Measurements from ENCODE around the gene MFSD1.

The MFSD1 gene, protein sequence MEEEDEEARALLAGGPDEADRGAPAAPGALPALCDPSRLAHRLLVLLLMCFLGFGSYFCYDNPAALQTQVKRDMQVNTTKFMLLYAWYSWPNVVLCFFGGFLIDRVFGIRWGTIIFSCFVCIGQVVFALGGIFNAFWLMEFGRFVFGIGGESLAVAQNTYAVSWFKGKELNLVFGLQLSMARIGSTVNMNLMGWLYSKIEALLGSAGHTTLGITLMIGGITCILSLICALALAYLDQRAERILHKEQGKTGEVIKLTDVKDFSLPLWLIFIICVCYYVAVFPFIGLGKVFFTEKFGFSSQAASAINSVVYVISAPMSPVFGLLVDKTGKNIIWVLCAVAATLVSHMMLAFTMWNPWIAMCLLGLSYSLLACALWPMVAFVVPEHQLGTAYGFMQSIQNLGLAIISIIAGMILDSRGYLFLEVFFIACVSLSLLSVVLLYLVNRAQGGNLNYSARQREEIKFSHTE

DNA sequence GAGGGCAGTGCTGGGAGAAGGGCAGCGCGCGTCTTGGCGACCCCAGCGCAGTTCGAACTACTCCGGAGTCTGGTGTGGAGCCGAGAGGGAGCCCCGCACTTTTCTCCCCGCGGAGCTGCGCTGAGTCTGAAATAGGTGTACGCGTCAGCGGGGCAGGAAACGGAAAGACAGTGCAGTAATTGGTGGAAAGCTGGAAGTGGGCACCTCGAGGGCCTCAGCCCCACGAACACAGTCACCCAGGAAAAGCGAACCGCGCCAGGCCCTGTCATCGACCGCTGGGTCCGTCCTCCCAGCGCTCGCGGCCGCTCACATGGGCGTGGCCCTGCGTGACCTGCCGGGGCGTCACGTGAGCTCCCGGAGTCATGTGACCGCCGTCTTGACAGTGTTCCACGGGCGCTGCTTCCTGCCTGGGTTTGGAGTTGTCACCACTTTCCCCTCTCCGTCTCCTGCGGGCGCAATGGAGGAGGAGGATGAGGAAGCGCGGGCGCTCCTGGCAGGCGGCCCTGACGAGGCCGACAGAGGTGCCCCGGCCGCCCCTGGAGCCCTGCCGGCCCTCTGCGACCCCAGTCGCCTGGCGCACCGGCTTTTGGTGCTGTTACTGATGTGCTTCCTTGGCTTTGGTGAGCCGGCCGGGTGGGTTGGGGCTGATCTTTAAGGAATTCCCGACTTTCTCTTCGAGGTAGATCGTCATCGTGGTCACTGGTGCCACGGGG is at the start of gene MFSD1:
TSS of gene MFSD1 (plus strand) at position 359 of the 713 bp plus-strand sequence. CDS start at position 458, 99 bp downstream.
- DNase-seq (ENCODE audit: low read depth in 2 of 2): peak; percentile 75 to 85

DNA sequence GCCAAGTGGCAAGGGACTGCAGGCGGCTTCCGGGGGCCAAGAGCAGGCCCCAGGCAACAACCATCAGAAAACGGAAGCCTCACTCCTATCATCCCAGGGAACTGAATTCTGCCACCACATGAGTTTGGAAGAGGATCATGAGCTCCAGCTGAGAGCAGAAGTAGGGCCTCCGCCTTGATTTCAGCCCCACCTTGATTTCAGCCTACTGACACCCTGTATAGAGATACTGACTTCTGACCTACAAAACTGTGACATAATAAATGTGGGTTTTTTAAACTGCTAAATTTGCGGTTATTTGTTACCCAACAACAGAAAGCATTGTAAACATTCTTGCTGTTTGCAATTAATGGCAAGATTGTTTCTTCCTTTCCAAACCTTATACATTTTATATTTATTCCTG is 48.0 kb upstream of the MFSD1 start:
- no peak for DNase-seq (ENCODE audit: low read depth in 2 of 2)

DNA sequence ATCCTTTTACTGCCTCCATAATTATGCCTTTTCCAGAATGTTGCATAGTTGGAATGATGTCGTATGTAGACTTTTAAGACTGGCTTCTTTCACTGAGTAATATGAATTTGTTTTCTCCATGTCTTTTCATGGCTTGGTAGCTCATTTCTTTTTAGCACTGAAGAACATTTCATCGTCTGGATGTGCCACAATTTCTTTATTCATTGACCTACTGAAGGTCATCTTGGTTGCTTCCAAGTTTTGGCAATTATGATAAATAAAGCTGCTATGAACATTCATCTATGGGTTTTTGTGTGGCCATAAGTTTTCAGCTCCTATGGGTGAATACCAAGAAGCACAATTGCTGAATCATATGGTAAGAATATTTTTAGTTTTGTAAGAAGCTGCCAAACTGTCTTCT is 46.4 kb upstream of the MFSD1 start:
- no peak for DNase-seq (ENCODE audit: low read depth in 2 of 2)

DNA sequence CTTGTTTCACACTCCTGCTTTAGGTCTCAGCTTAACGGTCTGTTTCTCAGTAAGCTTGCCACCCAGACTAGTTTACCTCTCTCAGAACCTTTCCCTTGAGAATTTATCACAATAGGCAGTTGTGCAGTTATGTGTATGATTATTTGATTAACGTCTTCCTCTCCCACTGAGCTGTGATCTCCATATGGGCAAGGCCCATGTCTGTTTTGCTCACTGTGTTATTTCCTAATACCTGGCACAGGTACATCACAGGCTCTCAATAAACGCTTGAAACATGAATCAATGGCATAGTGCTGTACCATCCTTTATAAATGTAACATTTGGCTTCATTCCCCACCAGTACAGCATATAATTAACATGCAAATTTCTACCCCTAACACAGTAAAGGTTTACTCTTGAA is 40.5 kb upstream of the MFSD1 start:
- DNase-seq (ENCODE audit: low read depth in 2 of 2): no peak

DNA sequence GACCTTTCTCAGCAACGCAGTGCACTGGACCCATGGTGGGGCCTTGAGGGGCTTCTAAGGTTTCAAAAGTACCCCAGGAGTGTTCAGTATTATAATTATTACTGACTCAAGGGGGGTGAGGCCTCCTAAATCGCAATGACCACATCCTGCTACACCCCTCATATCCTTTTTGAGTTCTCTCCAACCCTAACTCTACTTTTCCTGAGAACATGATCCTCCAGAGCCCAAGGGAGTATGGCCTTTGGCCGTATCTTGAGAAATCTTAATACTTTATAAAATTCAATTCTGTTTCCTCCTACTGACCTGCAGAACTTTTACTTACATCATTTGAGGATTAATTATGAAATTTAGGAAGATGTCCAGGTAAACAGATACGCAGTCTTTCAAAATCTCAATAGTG is 39.2 kb upstream of the MFSD1 start:
- DNase-seq (ENCODE audit: low read depth in 2 of 2): no peak

DNA sequence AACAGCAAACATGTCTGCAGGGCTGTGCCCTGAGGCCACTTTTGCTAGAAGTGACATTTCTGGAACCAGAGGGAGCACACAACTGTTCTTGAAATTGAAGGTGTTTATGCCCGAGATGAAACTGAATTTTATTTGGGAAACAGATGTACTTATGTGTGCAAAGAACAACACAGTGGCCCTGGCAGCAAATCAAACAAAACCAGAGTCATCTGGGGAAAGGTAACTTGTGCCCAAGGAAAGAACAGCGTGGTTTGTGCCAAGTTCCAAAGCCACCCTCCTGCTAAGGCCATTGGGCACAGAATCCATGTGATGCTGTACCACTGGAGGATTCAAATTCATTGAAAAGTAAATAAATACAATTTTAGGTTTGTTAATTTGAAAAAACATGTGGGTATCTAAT is 38.4 kb upstream of the MFSD1 start:
- DNase-seq (ENCODE audit: low read depth in 2 of 2): no peak

DNA sequence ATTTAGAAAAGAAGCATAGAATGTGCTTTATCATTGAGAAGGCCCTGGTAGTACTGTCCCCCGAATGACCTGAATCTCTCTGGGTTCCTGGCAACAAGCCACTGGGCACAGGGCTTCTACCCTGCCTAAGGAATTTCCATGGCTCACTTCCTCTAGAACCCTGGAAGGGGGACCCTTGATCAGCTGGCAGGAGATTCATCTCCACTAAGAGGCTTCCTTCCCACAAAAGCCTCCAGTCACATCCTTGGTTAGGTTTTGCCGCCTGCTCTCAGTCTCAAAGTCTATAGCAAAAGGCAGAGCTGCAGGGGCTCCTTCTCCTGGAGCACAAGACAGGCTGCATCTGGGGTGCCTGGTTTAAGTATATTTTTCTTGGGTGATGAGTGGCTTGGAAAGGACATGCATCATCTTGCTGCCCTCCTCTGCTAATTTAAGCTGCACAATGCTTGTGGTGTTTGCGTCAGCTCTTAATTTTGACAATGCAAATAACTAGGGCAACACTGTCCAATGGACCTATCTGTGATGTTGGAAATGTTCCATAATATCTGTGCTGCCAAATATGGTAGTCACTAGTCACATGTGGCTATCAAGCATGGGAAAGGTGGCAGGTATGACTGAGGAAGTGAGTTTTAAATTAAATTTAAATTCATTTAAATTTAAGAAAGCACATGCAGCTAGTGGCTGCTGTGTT is 36.2 kb upstream of the MFSD1 start:
- DNase-seq (ENCODE audit: low read depth in 2 of 2): no peak

DNA sequence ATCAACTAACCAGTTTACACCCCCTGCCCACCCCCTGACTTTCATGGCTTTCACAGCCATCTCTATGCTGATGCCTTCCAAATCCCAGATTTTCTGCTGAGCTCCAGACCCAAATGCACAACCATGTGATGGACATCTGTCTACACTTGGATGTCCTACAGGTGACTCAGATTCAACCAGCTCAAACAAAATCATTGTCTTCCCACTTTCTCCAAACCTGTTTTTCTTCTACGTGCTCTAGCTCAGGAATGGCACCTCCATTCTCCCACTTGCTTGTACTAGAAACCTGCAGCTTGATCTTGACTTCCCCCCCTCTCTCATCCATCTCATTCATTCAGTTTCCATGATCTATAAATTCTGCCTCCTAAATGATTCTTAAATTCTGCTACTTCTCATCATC is 35.5 kb upstream of the MFSD1 start:
- no peak for DNase-seq (ENCODE audit: low read depth in 2 of 2)

DNA sequence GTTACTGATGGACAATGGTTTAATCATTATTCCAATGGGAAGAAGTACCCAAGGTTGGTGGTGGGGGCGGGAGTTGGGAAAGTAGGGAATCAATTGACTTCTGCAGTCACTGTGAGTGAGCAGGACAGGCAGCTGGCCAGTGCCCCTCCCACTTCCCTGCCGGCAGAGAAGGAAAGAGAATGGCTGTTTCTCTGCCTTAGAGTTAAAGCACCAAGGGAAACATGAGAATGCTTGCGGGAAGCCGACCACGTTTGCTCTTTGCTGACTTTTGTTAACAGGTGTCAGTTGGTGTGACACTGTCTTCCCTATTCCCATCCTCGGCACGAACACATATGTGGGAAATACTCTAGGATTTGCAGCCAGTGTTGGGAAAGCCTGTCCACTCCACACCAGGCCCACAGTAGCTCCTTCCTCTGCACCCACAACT is 33.5 kb upstream of the MFSD1 start:
- no peak for DNase-seq (ENCODE audit: low read depth in 2 of 2)

DNA sequence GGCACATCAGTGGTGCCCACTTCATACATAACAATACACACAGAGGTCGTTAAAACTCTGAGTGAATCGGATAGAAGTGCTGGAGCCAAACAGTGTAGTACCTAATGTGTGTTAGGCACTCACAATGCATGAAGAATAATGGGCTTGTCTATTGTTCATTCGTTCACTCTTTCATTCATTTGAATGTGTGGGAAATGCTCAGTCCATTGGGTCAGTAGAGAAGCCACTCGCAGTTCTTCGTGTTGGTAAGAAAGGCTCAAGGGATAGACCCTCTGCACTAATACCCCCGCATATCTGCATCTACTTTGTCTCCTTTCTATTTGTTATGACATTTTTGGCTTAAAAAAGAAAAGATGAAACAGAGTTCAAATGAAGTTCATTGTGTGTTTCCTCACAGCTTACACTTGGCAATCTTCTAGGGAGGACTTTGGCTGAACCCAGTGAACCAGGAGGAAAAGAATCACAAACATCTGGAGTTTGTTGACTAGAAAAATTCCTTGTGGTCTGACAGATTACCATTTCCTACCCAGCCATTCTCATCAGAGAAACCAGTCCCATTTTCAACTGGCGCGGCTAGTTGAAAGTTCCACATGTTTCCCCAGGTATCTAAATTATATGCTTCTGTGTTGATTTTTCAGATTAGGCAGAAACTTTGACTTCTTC is 32.8 kb upstream of the MFSD1 start:
- DNase-seq (ENCODE audit: low read depth in 2 of 2): no peak

DNA sequence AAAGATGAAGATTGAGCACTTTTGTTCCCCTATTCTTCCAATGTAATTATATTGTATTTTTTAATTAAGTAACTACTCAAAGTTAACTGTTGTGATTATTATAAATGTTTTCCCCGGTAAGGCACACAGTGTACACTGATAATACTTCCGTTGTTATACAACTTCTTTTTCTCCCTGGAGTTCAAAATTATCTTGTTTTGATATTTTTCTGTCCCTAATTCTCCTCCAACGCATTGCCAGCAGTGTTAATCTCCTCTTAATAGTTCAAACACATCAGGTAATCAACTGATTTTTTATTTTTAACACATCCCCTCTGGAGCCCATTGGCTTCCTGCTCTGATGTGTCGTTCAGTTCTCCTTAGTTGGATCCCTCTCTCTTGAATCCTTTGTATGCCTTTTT is 32.3 kb upstream of the MFSD1 start:
- no peak for DNase-seq (ENCODE audit: low read depth in 2 of 2)

DNA sequence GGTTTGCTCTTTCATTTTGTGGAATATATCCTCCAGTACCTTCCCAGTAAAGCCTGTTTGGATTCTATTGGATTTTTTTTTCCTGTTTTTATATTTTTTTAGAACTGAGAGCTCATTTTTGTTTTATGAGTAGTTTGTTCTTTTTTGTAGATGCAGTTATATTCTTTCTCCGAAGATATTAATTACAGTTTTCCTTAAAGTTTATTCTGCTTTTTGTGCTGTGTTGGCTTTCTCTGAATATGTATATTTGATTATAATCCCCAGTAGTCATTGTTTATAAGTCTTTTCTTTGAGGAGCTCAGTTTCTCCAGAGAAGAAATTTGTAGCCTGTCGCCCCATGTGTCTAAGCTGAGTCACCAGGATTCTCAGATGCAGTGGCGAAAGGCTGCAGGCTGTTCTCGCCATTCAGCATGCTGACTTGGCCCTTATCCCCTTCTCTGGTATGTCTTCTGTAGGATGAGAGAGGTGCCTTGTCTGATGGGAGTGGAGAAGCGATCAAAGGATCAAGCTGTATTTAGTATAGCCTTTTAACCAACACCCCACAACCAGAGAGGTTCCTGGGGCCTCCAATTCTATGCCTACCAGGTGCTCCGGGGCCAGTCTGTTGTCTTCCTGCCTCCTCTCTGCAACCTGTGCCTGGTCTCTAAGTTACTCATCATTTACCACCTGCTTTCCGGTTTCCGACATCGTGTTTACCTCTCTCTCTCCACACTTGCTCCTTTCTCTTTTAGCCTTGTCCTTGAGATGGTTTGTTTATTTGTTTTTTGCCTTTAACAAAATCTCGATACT is 31.7 kb upstream of the MFSD1 start:
- DNase-seq (ENCODE audit: low read depth in 2 of 2): no peak

DNA sequence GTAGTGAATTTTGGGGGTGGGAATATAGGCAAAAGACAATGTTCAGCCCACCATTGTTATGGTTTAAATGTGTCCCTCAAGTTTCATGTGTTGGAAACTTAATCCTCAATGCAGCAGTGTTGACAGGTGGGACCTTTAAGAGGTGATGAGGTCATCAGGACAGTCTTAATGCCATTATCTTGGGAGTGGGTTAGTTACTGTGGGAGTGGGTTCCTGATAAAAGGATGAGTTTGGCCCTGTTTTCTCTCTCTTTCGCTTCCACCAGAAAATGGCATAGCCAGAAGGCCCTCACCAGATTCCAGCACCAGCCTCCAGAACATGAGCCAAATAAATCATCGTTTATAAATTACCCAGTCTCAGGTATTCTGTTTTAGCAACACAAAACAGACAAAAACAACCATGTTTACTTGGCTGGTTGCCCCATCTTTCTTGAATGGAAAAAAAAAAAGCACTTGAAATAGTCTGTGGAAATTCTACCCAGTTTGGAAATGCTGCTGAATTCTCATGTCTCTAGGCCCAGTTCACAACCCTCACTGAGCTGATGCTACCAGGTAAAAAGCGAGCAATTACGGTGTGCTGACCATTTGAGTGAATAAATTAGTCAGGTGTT is 31.0 kb upstream of the MFSD1 start:
- no peak for DNase-seq (ENCODE audit: low read depth in 2 of 2)

DNA sequence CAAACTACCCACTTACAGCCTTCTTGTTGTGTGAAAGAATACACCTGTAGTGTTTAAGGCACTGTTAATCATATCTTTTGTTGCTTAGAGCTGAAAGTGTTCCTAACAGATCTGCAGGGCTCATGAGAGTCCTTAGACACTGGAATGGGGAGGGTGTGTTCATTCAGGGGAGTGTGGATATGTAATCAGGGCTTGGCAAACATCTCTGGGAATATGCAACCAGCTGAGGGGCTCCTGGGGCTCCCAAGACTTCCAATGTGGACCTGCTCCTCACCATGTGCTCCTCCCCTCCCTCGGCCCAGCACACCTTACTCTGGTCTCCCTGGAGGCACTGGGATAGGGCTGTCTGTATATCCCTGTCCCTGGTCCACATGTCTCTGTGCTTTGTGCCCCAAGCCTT is 30.3 kb upstream of the MFSD1 start:
- DNase-seq (ENCODE audit: low read depth in 2 of 2): no peak

DNA sequence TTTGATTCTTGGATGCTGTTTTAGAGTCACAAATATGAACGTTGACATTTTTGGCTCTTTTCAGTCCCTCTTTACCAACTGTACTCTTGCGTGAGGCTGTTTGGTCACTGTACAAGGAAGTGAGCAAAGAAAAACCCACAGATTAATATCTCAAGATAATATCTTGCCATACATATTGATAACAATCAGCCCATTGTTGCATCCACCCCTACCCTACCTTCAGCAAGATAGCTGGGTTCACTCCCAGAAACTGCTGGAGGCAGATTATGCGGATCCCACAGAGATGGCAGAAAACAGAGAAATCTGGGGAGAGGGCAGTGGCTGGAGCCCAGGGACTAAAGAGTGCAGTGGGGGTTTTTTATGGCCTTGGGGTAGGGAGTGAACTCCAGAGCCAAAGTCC is 29.9 kb upstream of the MFSD1 start:
- no peak for DNase-seq (ENCODE audit: low read depth in 2 of 2)

DNA sequence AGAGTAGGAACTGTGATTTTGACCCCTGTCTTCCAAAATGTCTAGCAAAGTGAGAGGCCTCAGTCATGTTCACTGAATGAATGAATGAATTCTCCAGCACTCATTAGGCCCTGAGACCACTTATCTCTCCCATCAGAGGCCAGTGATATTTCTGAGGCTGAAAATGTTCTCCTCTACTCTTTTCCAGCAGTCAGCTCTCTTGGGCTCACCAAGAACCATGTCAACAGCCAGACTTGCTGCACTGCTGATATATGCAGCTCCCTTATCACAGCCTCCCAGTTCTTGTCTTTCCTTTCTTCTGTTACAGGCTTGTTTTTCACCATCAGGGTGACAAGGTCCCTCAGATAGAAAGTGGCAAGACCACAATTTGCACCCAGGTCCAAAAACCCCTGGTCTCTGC is 28.7 kb upstream of the MFSD1 start:
- no peak for DNase-seq (ENCODE audit: low read depth in 2 of 2)

DNA sequence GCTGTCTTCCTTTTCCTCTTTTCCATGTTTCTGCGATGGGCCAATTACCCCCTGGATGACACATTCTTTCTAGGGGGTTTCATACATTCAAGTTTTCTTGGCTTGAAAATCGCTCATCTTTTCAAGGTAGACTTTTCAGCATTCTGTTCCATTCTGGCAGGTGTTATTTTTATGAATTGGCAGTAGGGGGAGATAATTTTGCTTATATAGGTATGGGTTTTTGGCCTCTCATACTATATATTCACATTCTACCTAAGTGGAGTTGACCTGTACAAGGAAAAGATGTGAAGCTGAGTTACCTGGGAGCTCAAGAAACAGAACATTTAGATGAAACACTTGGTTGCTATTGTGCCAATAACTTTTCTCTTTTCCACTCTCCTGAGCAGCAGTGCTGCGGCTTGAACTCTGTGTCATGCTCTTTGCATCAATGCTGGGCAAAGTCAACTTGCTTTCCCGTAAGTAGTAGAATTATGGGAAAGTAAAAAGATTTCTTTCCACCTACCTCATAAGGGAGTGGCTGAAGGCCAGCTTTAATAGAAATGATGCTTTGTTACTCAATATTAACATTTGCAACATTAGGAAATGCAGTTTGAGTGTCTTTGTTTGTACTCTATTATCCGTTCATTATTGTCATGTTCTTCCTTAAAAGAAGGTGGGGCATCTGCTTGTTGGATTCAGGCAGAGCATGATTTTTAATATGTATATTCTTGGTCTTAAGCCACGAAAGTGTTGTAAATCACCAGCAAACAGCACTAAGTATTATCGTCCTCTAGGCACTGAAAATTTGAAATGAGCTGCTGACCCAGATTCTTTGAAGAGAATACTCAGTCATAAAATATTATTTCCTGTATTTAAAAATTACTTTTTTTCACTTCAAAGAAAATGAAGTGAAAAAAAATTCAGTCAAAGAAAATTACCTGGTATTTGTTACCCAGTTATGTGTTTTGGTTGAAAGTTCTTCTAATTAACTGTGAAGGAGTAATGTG is 27.7 kb upstream of the MFSD1 start:
- DNase-seq (ENCODE audit: low read depth in 2 of 2): no peak

DNA sequence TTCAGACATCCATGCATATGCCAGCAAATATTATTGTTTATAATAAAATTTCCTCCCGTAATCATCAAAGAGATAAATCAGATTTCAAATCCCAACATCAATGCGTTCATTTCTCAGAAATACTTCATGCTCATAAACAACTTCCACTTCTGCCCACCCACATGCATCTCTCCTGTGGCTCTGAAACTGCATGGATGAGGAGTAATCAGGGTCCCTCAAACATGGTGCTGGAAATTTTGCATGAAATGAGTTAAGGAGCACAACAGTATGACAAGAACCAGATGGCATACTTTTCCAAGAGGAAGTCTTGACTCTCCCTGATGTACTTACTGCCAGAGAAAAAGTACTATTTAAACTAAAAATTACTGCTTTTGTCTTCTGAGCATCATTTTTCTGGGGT is 26.9 kb upstream of the MFSD1 start:
- no peak for DNase-seq (ENCODE audit: low read depth in 2 of 2)
